CD8-positive, alpha-beta memory T cell (primary cell): ENCODE measurements around the gene DDX3Y. TPM values are rescaled to one million over a fixed set of nuclear protein-coding genes. Genes with fewer than 3 reads are reported as not detected.

Source experiments
- CTCF ChIA-PET: fragments of 350-600 bp; sonication (Branson Sonifier 250); formaldehyde crosslinking; loops from one replicate; lab custom pipeline; 2021; ENCODE audit warnings: antibody characterized with exemption; lab: Charles Lee
- POLR2A ChIA-PET: fragments of 350-600 bp; sonication (Branson Sonifier 250); formaldehyde crosslinking; loops from one replicate; lab custom pipeline; 2021; ENCODE audit warnings: antibody characterized with exemption; lab: Charles Lee
- DNase-seq, 5 donors: peaks; one replicate each; pipeline versions ENCODE4 v3.0.0 to v3.0.0-alpha.2; 2020 to 2022; ENCODE audit warnings: mixed read lengths in 1 of 5
- H3K27ac ChIP-seq: one replicate; pipeline ENCODE4 v1.7.0; 2013; ENCODE audit warnings: low read depth, mild to moderate bottlenecking, low read length, moderate library complexity
- H3K27me3 ChIP-seq: 2 replicates; pipeline ENCODE4 v1.7.0; 2013; ENCODE audit warnings: low read length, mild to moderate bottlenecking; ENCODE audit not compliant: insufficient read depth, poor library complexity, severe bottlenecking
- H3K36me3 ChIP-seq: 2 replicates; pipeline ENCODE4 v1.7.0; 2013; ENCODE audit warnings: mild to moderate bottlenecking, low read length, moderate library complexity; ENCODE audit not compliant: insufficient read depth
- H3K4me1 ChIP-seq: 2 replicates; pipeline ENCODE4 v1.7.0; 2013; ENCODE audit warnings: mild to moderate bottlenecking, low read length, moderate library complexity; ENCODE audit not compliant: insufficient read depth
- H3K4me3 ChIP-seq: 2 replicates; pipeline ENCODE4 v1.7.0; 2013; ENCODE audit warnings: mild to moderate bottlenecking, low read length
- H3K9me3 ChIP-seq: 2 replicates; pipeline ENCODE4 v1.7.0; 2013; ENCODE audit warnings: mild to moderate bottlenecking, low read length
- H3K27ac Mint-ChIP-seq, 8 donors: one replicate each; pipeline ENCODE4 v1.8.0; 2020 to 2021; ENCODE audit warnings: mixed read lengths in 8 of 8, mild to moderate bottlenecking in 6 of 8, inconsistent platforms in 3 of 8, moderate library complexity in 3 of 8
- H3K27me3 Mint-ChIP-seq, 2 donors: one replicate each; pipeline ENCODE4 v1.8.0; 2020 to 2021; ENCODE audit warnings: mixed read lengths in 2 of 2, mild to moderate bottlenecking in 1 of 2, moderate library complexity in 1 of 2
- H3K36me3 Mint-ChIP-seq, 3 donors: one replicate each; pipeline ENCODE4 v1.8.0; 2020 to 2021; ENCODE audit warnings: mixed read lengths in 3 of 3, inconsistent platforms in 1 of 3, mild to moderate bottlenecking in 1 of 3
- H3K4me1 Mint-ChIP-seq, 3 donors: one replicate each; pipeline ENCODE4 v1.8.0; 2020 to 2021; ENCODE audit warnings: mixed read lengths in 3 of 3, inconsistent platforms in 1 of 3, mild to moderate bottlenecking in 1 of 3
- H3K4me3 Mint-ChIP-seq, 7 donors: one replicate each; pipeline ENCODE4 v1.8.0; 2020 to 2021; ENCODE audit warnings: mixed read lengths in 7 of 7, mild to moderate bottlenecking in 6 of 7, moderate library complexity in 4 of 7, inconsistent platforms in 2 of 7
- H3K9me3 Mint-ChIP-seq, 5 donors: one replicate each; pipeline ENCODE4 v1.8.0; 2020 to 2022; ENCODE audit warnings: mixed read lengths in 5 of 5, mild to moderate bottlenecking in 3 of 5, moderate library complexity in 2 of 5, inconsistent platforms in 1 of 5
- polyA plus RNA-seq: library from polyadenylated mRNA; unstranded; fragments of 300-500 nt; fragmentation: Illumina TruSeq; gene quantifications from one replicate; pipeline ENCODE4 v1.2.3, GENCODE V29; 2021
- total RNA-seq, 2 experiments: library from RNA; stranded (reverse); gene quantifications; one replicate each; pipeline ENCODE4 v1.2.3, GENCODE V29; 2021

DDX3Y gene
- total RNA-seq (100 to 1,000 TPM in 1 of 2 experiments, 10 to 100 TPM in 1; 98.1 to 104 TPM), polyA plus RNA-seq (not detected)

- peak in 3 of 5 donors; percentile 70 to 93 (median 83) for DNase-seq
- Histone ChIP-seq H3K4me1 (peaks cover 21% of the 10 kb centered on the region), H3K9me3 (no peaks in the 10 kb centered on the region), H3K4me3 (peak within 1 kb of the TSS; percentile 100), H3K27ac (peak within 1 kb of the TSS; percentile 100), H3K27me3 (no peaks in the 10 kb centered on the region), H3K36me3 (no peaks in the 10 kb centered on the region)
- Mint-ChIP-seq H3K4me1 (peaks cover 0 to 35% (median 0%) of the 10 kb centered on the region in 3 donors), H3K27me3 (no peaks in the 10 kb centered on the region), H3K9me3 (no peaks in the 10 kb centered on the region), H3K36me3 (peaks cover 0 to 36% (median 0%) of the 10 kb centered on the region in 3 donors), H3K27ac (peak within 1 kb of the TSS in 2 of 8 donors; percentile 99 to 100), H3K4me3 (peak within 1 kb of the TSS in 2 of 7 donors; percentile 99)
- POLR2A ChIA-PET, result interaction anchor here (0.6 kb wide), 1 partner anchor 799 kb away, joined by 3 read pairs; the partner anchor contains the start of gene TMSB4Y
- CTCF ChIA-PET, result no interaction called here
Observed at GRCh38 chrY:12904618-12905516, at the start of gene DDX3Y. Gene DDX3Y, plus strand, starts transcription at chrY:12904868. Its CDS starts 69 bp downstream, at chrY:12904937.

- no peak overlapping the region for H3K4me3 ChIP-seq
- H3K4me1 ChIP-seq, result no peaks in the 10 kb centered on the region
- ChIA-PET CTCF (no interaction called here), POLR2A (no interaction called here)
- H3K9me3 Mint-ChIP-seq, result no peaks in the 10 kb centered on the region
- no peaks in the 10 kb centered on the region for H3K4me1 Mint-ChIP-seq
- no peaks in the 10 kb centered on the region for H3K36me3 ChIP-seq
- H3K27ac Mint-ChIP-seq, result no peak overlapping the region
- H3K4me3 Mint-ChIP-seq, result no peak overlapping the region
- H3K27ac ChIP-seq, result no peak overlapping the region
- H3K27me3 Mint-ChIP-seq, result no peaks in the 10 kb centered on the region
- H3K36me3 Mint-ChIP-seq, result peaks cover 0 to 71% (median 0%) of the 10 kb centered on the region in 3 donors
- no peak for DNase-seq
- no peaks in the 10 kb centered on the region for H3K27me3 ChIP-seq
- H3K9me3 ChIP-seq, result no peaks in the 10 kb centered on the region
Observed at GRCh38 chrY:12855791-12856275, 48.8 kb upstream of the DDX3Y start.

GRCh38 chrY:12867960-12868359 lies 36.7 kb upstream of the DDX3Y start:
- Mint-ChIP-seq H3K4me1 (no peaks in the 10 kb centered on the region), H3K9me3 (no peaks in the 10 kb centered on the region), H3K27ac (no peak overlapping the region), H3K27me3 (no peaks in the 10 kb centered on the region), H3K36me3 (no peaks in the 10 kb centered on the region), H3K4me3 (no peak overlapping the region)
- Histone ChIP-seq H3K27ac (no peak overlapping the region), H3K27me3 (no peaks in the 10 kb centered on the region), H3K4me3 (no peak overlapping the region), H3K9me3 (no peaks in the 10 kb centered on the region), H3K4me1 (no peaks in the 10 kb centered on the region), H3K36me3 (no peaks in the 10 kb centered on the region)
- ChIA-PET CTCF (no interaction called here), POLR2A (no interaction called here)
- no peak for DNase-seq

GRCh38 chrY:12896973-12897372 lies 7.7 kb upstream of the DDX3Y start:
- Histone ChIP-seq H3K9me3 (no peaks in the 10 kb centered on the region), H3K27ac (no peak overlapping the region), H3K27me3 (no peaks in the 10 kb centered on the region), H3K4me3 (no peak overlapping the region), H3K36me3 (no peaks in the 10 kb centered on the region), H3K4me1 (no peaks in the 10 kb centered on the region)
- no peak overlapping the region for H3K4me3 Mint-ChIP-seq
- no peaks in the 10 kb centered on the region for H3K36me3 Mint-ChIP-seq
- ChIA-PET POLR2A (no interaction called here), CTCF (no interaction called here)
- no peak for DNase-seq
- no peaks in the 10 kb centered on the region for H3K4me1 Mint-ChIP-seq
- H3K27me3 Mint-ChIP-seq, result peaks cover 0 to 15% of the 10 kb centered on the region in 2 donors
- H3K27ac Mint-ChIP-seq, result no peak overlapping the region
- no peaks in the 10 kb centered on the region for H3K9me3 Mint-ChIP-seq

- Mint-ChIP-seq H3K4me1 (no peaks in the 10 kb centered on the region), H3K27ac (no peak overlapping the region), H3K27me3 (peaks cover 0 to 10% of the 10 kb centered on the region in 2 donors), H3K36me3 (no peaks in the 10 kb centered on the region), H3K9me3 (no peaks in the 10 kb centered on the region), H3K4me3 (no peak overlapping the region)
- H3K9me3 ChIP-seq, result no peaks in the 10 kb centered on the region
- no peaks in the 10 kb centered on the region for H3K36me3 ChIP-seq
- H3K4me1 ChIP-seq, result no peaks in the 10 kb centered on the region
- ChIA-PET POLR2A (no interaction called here), CTCF (no interaction called here)
- H3K27ac ChIP-seq, result no peak overlapping the region
- H3K4me3 ChIP-seq, result no peak overlapping the region
- no peak for DNase-seq
- H3K27me3 ChIP-seq, result no peaks in the 10 kb centered on the region
Observed at GRCh38 chrY:12898604-12899003, 6.1 kb upstream of the DDX3Y start.

- peak in 3 of 5 donors; percentile 54 to 85 (median 68) for DNase-seq
- Mint-ChIP-seq H3K4me1 (peaks cover 0 to 42% (median 0%) of the 10 kb centered on the region in 3 donors), H3K27me3 (no peaks in the 10 kb centered on the region), H3K4me3 (peak overlapping the region in 2 of 7 donors; percentile 99), H3K9me3 (no peaks in the 10 kb centered on the region), H3K27ac (peak overlapping the region in 2 of 8 donors; percentile 99 to 100), H3K36me3 (peaks cover 0 to 43% (median 0%) of the 10 kb centered on the region in 3 donors)
- H3K4me3 ChIP-seq, result peak overlapping the region; percentile 100
- H3K9me3 ChIP-seq, result no peaks in the 10 kb centered on the region
- CTCF ChIA-PET, result no interaction called here
- H3K27me3 ChIP-seq, result no peaks in the 10 kb centered on the region
- H3K36me3 ChIP-seq, result no peaks in the 10 kb centered on the region
- H3K27ac ChIP-seq, result peak overlapping the region; percentile 100
- POLR2A ChIA-PET, result interaction anchor here (0.9 kb wide), 1 partner anchor 244 kb away, joined by 6 read pairs; no protein-coding TSS in a partner anchor
- peaks cover 21% of the 10 kb centered on the region for H3K4me1 ChIP-seq
Observed at GRCh38 chrY:12905517-12905872, 827 bp downstream of the DDX3Y start.

- H3K4me3 Mint-ChIP-seq, result peak overlapping the region in 2 of 7 donors; percentile 99
- POLR2A ChIA-PET, result interaction anchor here (0.9 kb wide), 1 partner anchor 244 kb away, joined by 6 read pairs; no protein-coding TSS in a partner anchor
Observed at GRCh38 chrY:12905895-12906294, 1.2 kb downstream of the DDX3Y start.

GRCh38 chrY:12913541-12913940 lies 8.9 kb downstream of the DDX3Y start:
- H3K4me1 Mint-ChIP-seq, result peaks cover 0 to 35% (median 0%) of the 10 kb centered on the region in 3 donors
- peaks cover 0 to 80% (median 0%) of the 10 kb centered on the region in 3 donors for H3K36me3 Mint-ChIP-seq
- Histone ChIP-seq H3K36me3 (peaks cover 47% of the 10 kb centered on the region), H3K9me3 (no peaks in the 10 kb centered on the region), H3K27ac (no peak overlapping the region), H3K4me1 (peaks cover 11% of the 10 kb centered on the region), H3K4me3 (no peak overlapping the region), H3K27me3 (no peaks in the 10 kb centered on the region)
- no peak for DNase-seq
- no peaks in the 10 kb centered on the region for H3K9me3 Mint-ChIP-seq
- POLR2A ChIA-PET, result no interaction called here
- H3K4me3 Mint-ChIP-seq, result no peak overlapping the region
- H3K27ac Mint-ChIP-seq, result peak overlapping the region in 1 of 8 donors; percentile 45
- no peaks in the 10 kb centered on the region for H3K27me3 Mint-ChIP-seq
- CTCF ChIA-PET, result no interaction called here

More at GRCh38 chrY:12905895-12906294, 1.2 kb downstream of the DDX3Y start:
- peak overlapping the region; percentile 100 for H3K27ac ChIP-seq
- Mint-ChIP-seq H3K27me3 (no peaks in the 10 kb centered on the region), H3K4me1 (peaks cover 0 to 46% (median 0%) of the 10 kb centered on the region in 3 donors), H3K36me3 (peaks cover 0 to 46% (median 0%) of the 10 kb centered on the region in 3 donors), H3K27ac (peak overlapping the region in 2 of 8 donors; percentile 99 to 100), H3K9me3 (no peaks in the 10 kb centered on the region)
- H3K4me3 ChIP-seq, result peak overlapping the region; percentile 100
- no peaks in the 10 kb centered on the region for H3K9me3 ChIP-seq
- no peaks in the 10 kb centered on the region for H3K27me3 ChIP-seq
- DNase-seq, result no peak
- CTCF ChIA-PET, result no interaction called here
- peaks cover 21% of the 10 kb centered on the region for H3K4me1 ChIP-seq
- H3K36me3 ChIP-seq, result no peaks in the 10 kb centered on the region
